Fibroblast of mammary gland (primary cell): ENCODE data around the gene BFSP2.
"Not testable (repeated sequence)": the region's sequence is repeated elsewhere in the genome, so short reads cannot be mapped to it uniquely, and the experiment has no call there.

Experiments used
- DNase-seq: peaks from one replicate; pipeline ENCODE4 v3.0.0-alpha.2; 2010; ENCODE audit warnings: low read depth
- H3K4me3 ChIP-seq: 2 replicates; pipeline ENCODE4 v1.5.1; 2011; ENCODE audit warnings: low read depth, mild to moderate bottlenecking, low read length, moderate library complexity; ENCODE audit not compliant: control insufficient read depth
- TF ChIP-seq, protein P1 (sequence below): conservative IDR thresholded peaks from 2 replicates; pipeline ENCODE4 v1.5.1; 2011; ENCODE audit warnings: low read depth, low read length, inconsistent platforms; ENCODE audit not compliant: control insufficient read depth, insufficient read depth

Gene BFSP2

DNA sequence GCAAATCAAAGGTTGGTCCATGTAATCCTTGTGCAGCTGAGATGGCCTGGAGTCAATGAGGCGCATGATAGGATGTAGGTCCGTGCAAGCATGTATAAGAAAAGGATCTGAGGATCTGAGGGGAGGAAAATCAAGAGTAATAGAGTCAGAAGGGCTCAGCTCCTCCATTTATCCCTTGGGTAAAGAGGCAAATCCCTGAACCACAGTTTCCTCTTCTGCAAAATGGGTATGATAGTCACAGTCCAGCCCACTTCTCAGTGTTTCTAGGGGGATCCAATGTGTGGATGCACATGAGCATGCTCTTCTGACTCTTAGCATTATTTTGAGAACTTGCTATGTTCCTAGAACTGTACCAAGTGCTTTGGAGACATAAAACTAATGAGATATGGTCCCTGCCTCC is 67.9 kb downstream of the BFSP2 start:
- no peak for DNase-seq
- TF ChIP-seq, protein P1, sequence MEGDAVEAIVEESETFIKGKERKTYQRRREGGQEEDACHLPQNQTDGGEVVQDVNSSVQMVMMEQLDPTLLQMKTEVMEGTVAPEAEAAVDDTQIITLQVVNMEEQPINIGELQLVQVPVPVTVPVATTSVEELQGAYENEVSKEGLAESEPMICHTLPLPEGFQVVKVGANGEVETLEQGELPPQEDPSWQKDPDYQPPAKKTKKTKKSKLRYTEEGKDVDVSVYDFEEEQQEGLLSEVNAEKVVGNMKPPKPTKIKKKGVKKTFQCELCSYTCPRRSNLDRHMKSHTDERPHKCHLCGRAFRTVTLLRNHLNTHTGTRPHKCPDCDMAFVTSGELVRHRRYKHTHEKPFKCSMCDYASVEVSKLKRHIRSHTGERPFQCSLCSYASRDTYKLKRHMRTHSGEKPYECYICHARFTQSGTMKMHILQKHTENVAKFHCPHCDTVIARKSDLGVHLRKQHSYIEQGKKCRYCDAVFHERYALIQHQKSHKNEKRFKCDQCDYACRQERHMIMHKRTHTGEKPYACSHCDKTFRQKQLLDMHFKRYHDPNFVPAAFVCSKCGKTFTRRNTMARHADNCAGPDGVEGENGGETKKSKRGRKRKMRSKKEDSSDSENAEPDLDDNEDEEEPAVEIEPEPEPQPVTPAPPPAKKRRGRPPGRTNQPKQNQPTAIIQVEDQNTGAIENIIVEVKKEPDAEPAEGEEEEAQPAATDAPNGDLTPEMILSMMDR = no peak
- H3K4me3 ChIP-seq = no peak overlapping the region

DNA sequence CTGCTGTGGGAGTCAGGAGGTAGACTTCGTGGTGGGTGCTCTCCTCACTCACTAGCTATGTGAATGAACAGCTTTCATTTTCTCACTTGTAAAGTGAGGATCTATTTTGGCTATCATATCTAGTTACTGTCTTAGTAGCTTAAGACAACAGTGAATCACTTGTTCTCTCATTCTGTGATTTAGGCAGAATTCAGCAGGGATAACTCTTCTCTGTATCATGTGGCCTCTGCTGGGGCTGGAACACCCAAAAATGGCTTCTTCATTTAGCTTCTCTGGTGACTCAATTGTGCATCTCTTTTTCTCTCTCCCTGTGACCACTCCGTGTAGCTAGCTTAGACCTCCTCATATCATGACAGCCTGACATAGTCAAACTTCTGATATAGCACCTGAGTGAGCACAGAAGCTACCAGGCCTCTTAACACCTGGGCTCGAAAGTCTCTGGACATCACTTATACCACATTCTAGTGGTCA is 68.4 kb downstream of the BFSP2 start:
- TF ChIP-seq, protein P1 = no peak
- peak; percentile 13 for DNase-seq
- H3K4me3 ChIP-seq = no peak overlapping the region

DNA sequence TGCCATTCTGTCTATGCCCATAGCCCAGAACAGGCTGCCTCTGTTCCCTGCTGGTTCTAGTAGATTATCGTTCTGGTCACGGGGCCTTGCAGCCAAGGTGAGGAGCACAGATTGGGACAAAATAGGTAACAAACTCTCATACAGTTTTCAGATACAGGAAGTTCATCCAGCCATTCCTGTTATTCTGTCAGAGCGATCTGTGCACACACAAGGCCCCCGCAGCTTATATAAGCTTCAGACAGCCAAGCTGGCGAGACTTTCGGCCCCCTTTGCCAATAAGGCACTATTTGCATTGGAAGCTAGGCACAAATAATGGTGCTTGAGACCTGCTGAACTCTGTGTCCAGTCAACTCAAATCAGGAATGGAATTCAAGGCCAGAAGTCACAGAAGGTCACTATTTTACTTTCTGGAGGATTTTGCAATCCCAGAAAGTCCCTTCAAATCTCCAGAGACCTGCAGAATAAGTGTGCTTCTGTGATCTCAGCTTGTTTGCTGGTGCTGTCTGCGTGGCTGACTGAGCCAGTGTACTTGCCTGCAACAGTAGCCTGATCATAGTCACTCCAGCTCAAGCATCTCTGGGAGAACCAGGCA is 69.4 kb downstream of the BFSP2 start:
- peak; percentile 26 for DNase-seq
- TF ChIP-seq, protein P1 = no peak
- no peak overlapping the region for H3K4me3 ChIP-seq

DNA sequence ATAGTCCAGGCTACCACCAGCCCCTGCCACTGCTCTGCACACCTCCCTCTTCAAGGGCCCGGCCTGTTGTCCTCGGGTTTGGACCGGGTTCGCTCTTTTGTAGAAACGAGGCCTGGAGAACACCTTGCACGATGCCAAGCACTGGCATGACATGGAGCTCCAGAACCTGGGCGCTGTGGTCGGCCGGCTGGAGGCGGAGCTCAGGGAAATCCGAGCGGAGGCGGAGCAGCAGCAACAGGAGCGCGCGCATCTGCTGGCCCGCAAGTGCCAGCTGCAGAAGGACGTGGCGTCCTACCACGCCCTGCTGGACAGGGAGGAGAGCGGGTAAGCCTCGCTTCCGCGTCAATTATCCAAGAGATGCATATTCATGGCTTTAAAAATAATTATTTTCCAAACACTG is 72.4 kb downstream of the BFSP2 start:
- TF ChIP-seq, protein P1 = no peak
- DNase-seq = peak; percentile 8
- no peak overlapping the region for H3K4me3 ChIP-seq

DNA sequence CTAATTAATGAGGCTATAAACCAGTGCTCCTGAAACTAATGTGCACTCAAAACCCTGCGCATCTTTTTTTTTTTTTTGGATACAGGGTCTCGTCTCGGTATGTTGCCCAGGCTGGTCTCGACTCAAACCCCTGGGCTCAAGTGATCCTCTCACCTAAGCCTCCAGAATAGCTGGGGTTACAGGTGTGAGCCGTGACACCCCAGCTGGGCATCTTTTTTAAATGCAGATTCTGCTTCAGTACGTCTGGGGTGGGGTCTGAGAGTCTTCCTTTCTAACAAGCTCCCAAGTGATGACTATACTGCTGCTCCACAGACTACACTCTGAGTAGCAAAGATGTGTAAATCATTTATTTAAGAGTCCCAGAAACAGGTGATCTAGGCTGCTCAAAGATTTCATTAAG is 73.0 kb downstream of the BFSP2 start:
- H3K4me3 ChIP-seq = no peak overlapping the region
- no peak for DNase-seq
- TF ChIP-seq, protein P1 = no peak

DNA sequence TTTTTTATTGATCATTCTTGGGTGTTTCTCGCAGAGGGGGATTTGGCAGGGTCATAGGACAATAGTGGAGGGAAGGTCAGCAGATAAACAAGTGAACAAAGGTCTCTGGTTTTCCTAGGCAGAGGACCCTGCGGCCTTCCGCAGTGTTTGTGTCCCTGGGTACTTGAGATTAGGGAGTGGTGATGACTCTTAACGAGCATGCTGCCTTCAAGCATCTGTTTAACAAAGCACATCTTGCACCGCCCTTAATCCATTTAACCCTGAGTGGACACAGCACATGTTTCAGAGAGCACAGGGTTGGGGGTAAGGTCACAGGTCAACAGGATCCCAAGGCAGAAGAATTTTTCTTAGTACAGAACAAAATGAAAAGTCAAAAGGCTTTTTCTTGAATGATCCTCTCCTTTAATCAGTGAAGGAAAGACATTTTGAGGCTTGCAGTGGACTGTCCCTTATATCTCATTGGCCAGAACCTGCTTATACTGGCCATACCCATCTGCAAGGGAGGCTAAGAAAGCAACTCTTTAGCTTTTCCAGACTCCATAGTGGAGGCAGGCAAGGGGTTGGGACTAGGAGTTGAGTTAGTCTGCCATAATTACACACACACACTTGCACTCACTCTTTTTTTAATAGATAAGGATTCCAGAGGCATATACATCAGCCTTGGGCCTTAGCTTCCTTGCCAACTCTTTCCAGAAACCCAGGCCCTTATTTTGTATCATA is 73.8 kb downstream of the BFSP2 start:
- H3K4me3 ChIP-seq, DNase-seq: not testable (repeated sequence)

DNA sequence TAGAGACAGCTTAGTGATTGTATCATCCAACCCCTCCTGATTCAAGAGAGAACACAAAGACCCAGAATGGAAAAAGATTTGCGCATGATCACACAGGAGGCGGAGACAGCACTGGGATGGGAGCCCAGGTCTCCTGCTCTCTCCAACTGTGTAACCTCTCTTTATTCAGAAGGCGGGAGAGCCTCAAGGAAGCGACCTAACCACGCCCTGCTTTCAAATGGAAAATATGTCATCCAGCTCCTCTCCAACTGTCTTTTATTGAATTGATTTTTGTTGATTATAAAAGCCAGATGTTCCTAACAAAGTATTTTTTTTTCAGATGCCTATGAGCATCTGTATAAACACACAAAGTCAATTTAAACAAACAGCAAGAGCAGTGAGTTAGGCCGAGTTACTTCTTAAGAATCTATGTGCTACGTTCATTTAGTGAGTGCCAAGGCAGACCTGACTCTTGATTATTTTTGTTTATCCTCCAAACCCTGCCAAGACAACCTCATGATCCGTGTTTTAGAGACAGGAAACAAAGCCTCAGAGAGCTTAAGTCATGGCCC is 74.5 kb downstream of the BFSP2 start:
- TF ChIP-seq, protein P1 = no peak
- DNase-seq = peak; percentile 80
- H3K4me3 ChIP-seq = no peak overlapping the region
